Rectal smooth muscle tissue (tissue), 1 donor: ENCODE measurements around the gene PKP2.
"Not testable (repeated sequence)": the region's sequence is repeated elsewhere in the genome, so short reads cannot be mapped to it uniquely, and the experiment has no call there.

ENCODE experiments used
- H3K27ac ChIP-seq: one replicate; pipeline ENCODE4 v1.7.0; 2013; ENCODE audit warnings: low read depth, low read length, inconsistent platforms
- H3K27me3 ChIP-seq: one replicate; pipeline ENCODE4 v1.7.0; 2013; ENCODE audit warnings: low read length; ENCODE audit not compliant: control insufficient read depth, insufficient read depth
- H3K36me3 ChIP-seq: one replicate; pipeline ENCODE4 v1.7.0; 2013; ENCODE audit warnings: low read length; ENCODE audit not compliant: control insufficient read depth, insufficient read depth
- H3K4me1 ChIP-seq: one replicate; pipeline ENCODE4 v1.7.0; 2013; ENCODE audit warnings: low read length; ENCODE audit not compliant: control insufficient read depth, insufficient read depth
- H3K4me3 ChIP-seq: one replicate; pipeline ENCODE4 v1.7.0; 2013; ENCODE audit warnings: low read length
- H3K9ac ChIP-seq: one replicate; pipeline ENCODE4 v1.7.0; 2013; ENCODE audit warnings: low read length

PKP2 gene

GRCh38 chr12:32892369-32892768, 4.2 kb downstream of the PKP2 start:
- not testable (repeated sequence) for H3K4me1 ChIP-seq, H3K9ac ChIP-seq, H3K36me3 ChIP-seq, H3K4me3 ChIP-seq, H3K27me3 ChIP-seq, H3K27ac ChIP-seq

- H3K9ac ChIP-seq: no peak overlapping the region
- no peaks in the 10 kb centered on the region for H3K36me3 ChIP-seq
- peaks cover 2% of the 10 kb centered on the region for H3K4me1 ChIP-seq
- no peak overlapping the region for H3K4me3 ChIP-seq
- peaks cover 8% of the 10 kb centered on the region for H3K27me3 ChIP-seq
- no peak overlapping the region for H3K27ac ChIP-seq
Measured at GRCh38 chr12:32891956-32892355, 4.6 kb downstream of the PKP2 start.

GRCh38 chr12:32891526-32891925, 5.1 kb downstream of the PKP2 start:
- Histone ChIP-seq H3K4me3 (no peak overlapping the region), H3K36me3 (no peaks in the 10 kb centered on the region), H3K27ac (no peak overlapping the region), H3K9ac (no peak overlapping the region), H3K4me1 (peaks cover 2% of the 10 kb centered on the region), H3K27me3 (peaks cover 8% of the 10 kb centered on the region)

- no peaks in the 10 kb centered on the region for H3K27me3 ChIP-seq
- no peak overlapping the region for H3K27ac ChIP-seq
- no peaks in the 10 kb centered on the region for H3K36me3 ChIP-seq
- no peak overlapping the region for H3K9ac ChIP-seq
- no peaks in the 10 kb centered on the region for H3K4me1 ChIP-seq
- H3K4me3 ChIP-seq: no peak overlapping the region
Measured at GRCh38 chr12:32889011-32889760, 7.4 kb downstream of the PKP2 start.

- no peaks in the 10 kb centered on the region for H3K4me1 ChIP-seq
- no peaks in the 10 kb centered on the region for H3K36me3 ChIP-seq
- H3K9ac ChIP-seq: no peak overlapping the region
- no peak overlapping the region for H3K27ac ChIP-seq
- no peak overlapping the region for H3K4me3 ChIP-seq
- no peaks in the 10 kb centered on the region for H3K27me3 ChIP-seq
Measured at GRCh38 chr12:32887058-32887457, 9.5 kb downstream of the PKP2 start.

GRCh38 chr12:32885831-32886230, 10.7 kb downstream of the PKP2 start:
- Histone ChIP-seq H3K9ac (no peak overlapping the region), H3K4me1 (no peaks in the 10 kb centered on the region), H3K27ac (no peak overlapping the region), H3K36me3 (no peaks in the 10 kb centered on the region), H3K27me3 (no peaks in the 10 kb centered on the region), H3K4me3 (no peak overlapping the region)

- Histone ChIP-seq H3K9ac (no peak overlapping the region), H3K4me1 (no peaks in the 10 kb centered on the region), H3K27me3 (no peaks in the 10 kb centered on the region), H3K36me3 (no peaks in the 10 kb centered on the region), H3K4me3 (no peak overlapping the region), H3K27ac (no peak overlapping the region)
Measured at GRCh38 chr12:32884962-32885361, 11.6 kb downstream of the PKP2 start.

- Histone ChIP-seq H3K4me3 (no peak overlapping the region), H3K27me3 (no peaks in the 10 kb centered on the region), H3K27ac (no peak overlapping the region), H3K4me1 (no peaks in the 10 kb centered on the region), H3K36me3 (peaks cover 3% of the 10 kb centered on the region), H3K9ac (no peak overlapping the region)
Measured at GRCh38 chr12:32881702-32882101, 14.9 kb downstream of the PKP2 start.

GRCh38 chr12:32881107-32881506, 15.5 kb downstream of the PKP2 start:
- Histone ChIP-seq H3K36me3 (peaks cover 3% of the 10 kb centered on the region), H3K9ac (no peak overlapping the region), H3K27ac (no peak overlapping the region), H3K4me3 (no peak overlapping the region), H3K4me1 (no peaks in the 10 kb centered on the region), H3K27me3 (no peaks in the 10 kb centered on the region)

- not testable (repeated sequence) for H3K4me3 ChIP-seq, H3K27me3 ChIP-seq, H3K9ac ChIP-seq, H3K36me3 ChIP-seq, H3K27ac ChIP-seq, H3K4me1 ChIP-seq
Measured at GRCh38 chr12:32879066-32879465, 17.5 kb downstream of the PKP2 start.

GRCh38 chr12:32877601-32878459, 18.7 kb downstream of the PKP2 start:
- H3K9ac ChIP-seq: no peak overlapping the region
- H3K27ac ChIP-seq: no peak overlapping the region
- H3K4me3 ChIP-seq: no peak overlapping the region

GRCh38 chr12:32876004-32876403, 20.6 kb downstream of the PKP2 start:
- Histone ChIP-seq H3K36me3 (peaks cover 3% of the 10 kb centered on the region), H3K27me3 (no peaks in the 10 kb centered on the region), H3K4me1 (no peaks in the 10 kb centered on the region), H3K4me3 (no peak overlapping the region), H3K9ac (no peak overlapping the region), H3K27ac (no peak overlapping the region)

More at GRCh38 chr12:32877601-32878459, 18.7 kb downstream of the PKP2 start:
- Histone ChIP-seq H3K27me3 (no peaks in the 10 kb centered on the region), H3K36me3 (peaks cover 3% of the 10 kb centered on the region), H3K4me1 (no peaks in the 10 kb centered on the region)
